ENCODE results near the gene UNC5B. TPM values are rescaled to one million over a fixed set of nuclear protein-coding genes. Genes with fewer than 3 reads are reported as not detected.

The UNC5B gene
- total RNA-seq, 1 donor from 2014 or later, result 22.4 TPM

GRCh38 chr10:71285180-71285545, 72.8 kb downstream of the UNC5B start:
- H3K27me3 Mint-ChIP-seq, result peaks cover 4% of the 10 kb centered on the region
- no peaks in the 10 kb centered on the region for H3K9me3 Mint-ChIP-seq
- DNase-seq (ENCODE audit: extremely low spot score, unreplicated experiment), result no peak
- TF ChIP-seq CTCF (conservative IDR thresholded peaks at IDR 0.05), result peak; percentile 90
- H3K27ac Mint-ChIP-seq, result no peak overlapping the region
- H3K4me3 Mint-ChIP-seq, result no peak overlapping the region
- peaks cover 5% of the 10 kb centered on the region for H3K36me3 Mint-ChIP-seq
- H3K4me1 Mint-ChIP-seq (ENCODE audit: unreplicated experiment), result peaks cover 4% of the 10 kb centered on the region

- DNase-seq (ENCODE audit: extremely low spot score, unreplicated experiment), result no peak
- Mint-ChIP-seq H3K36me3 (peaks cover 5% of the 10 kb centered on the region), H3K27me3 (peaks cover 4% of the 10 kb centered on the region), H3K9me3 (no peaks in the 10 kb centered on the region), H3K4me3 (no peak overlapping the region), H3K27ac (no peak overlapping the region), H3K4me1 (ENCODE audit: unreplicated experiment) (peaks cover 2% of the 10 kb centered on the region)
- TF ChIP-seq CTCF (conservative IDR thresholded peaks at IDR 0.05), result no peak
These were observed 73.6 kb downstream of the UNC5B start for GRCh38 chr10:71285986-71286385.

DNA sequence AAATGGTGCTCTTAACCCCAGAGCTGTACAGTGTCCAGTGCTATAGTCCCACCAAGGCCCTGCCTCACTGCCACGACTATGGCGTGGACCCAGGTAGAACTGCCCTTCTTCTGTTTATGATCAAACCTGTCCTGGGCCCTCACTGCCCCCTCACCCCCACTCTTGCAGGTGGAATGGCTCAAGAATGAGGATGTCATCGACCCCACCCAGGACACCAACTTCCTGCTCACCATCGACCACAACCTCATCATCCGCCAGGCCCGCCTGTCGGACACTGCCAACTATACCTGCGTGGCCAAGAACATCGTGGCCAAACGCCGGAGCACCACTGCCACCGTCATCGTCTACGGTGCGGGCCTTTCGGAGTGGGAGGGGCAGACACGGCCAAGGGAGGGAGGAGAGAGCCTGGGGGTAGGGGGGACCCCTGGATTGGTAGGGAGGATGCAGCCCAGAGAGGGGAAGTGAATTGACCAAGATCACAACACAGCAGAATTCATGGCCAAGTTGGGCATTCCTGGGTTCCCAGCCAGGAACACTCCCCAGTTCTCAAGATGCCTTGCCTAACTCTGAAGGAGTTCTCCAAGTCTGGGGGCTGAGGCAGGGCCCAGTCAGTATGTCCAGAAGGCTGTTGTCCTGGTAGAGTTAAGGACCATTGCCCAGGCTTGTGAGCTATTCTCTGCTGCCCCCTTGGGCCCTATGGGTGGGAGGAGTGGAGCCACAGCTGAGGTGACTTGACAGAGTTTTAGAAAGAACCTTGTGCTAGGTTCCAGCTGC, 74.3 kb downstream of the UNC5B start:
- TF ChIP-seq CTCF (conservative IDR thresholded peaks at IDR 0.05), result no peak
- Mint-ChIP-seq H3K36me3 (peaks cover 5% of the 10 kb centered on the region), H3K9me3 (no peaks in the 10 kb centered on the region), H3K27ac (no peak overlapping the region), H3K4me1 (ENCODE audit: unreplicated experiment) (no peaks in the 10 kb centered on the region), H3K27me3 (peaks cover 4% of the 10 kb centered on the region), H3K4me3 (no peak overlapping the region)
- no peak for DNase-seq (ENCODE audit: extremely low spot score, unreplicated experiment)

DNA sequence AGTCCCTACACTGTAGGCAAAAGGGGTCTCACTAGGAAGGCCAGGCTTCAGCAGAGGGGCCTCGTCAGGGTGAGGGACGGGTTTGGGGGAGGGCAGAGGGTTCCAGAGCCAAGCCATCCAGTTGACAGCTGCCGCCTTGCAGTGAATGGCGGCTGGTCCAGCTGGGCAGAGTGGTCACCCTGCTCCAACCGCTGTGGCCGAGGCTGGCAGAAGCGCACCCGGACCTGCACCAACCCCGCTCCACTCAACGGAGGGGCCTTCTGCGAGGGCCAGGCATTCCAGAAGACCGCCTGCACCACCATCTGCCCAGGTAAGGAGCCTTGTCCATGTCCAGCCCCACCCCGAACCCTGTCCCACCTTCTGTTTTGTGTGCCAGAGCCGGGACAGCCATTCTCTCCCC, 75.1 kb downstream of the UNC5B start:
- no peak for DNase-seq (ENCODE audit: extremely low spot score, unreplicated experiment)
- Mint-ChIP-seq H3K4me1 (ENCODE audit: unreplicated experiment) (no peaks in the 10 kb centered on the region), H3K36me3 (peaks cover 8% of the 10 kb centered on the region), H3K9me3 (no peaks in the 10 kb centered on the region), H3K4me3 (no peak overlapping the region), H3K27me3 (peaks cover 4% of the 10 kb centered on the region), H3K27ac (no peak overlapping the region)
- TF ChIP-seq CTCF (conservative IDR thresholded peaks at IDR 0.05), result no peak

DNA sequence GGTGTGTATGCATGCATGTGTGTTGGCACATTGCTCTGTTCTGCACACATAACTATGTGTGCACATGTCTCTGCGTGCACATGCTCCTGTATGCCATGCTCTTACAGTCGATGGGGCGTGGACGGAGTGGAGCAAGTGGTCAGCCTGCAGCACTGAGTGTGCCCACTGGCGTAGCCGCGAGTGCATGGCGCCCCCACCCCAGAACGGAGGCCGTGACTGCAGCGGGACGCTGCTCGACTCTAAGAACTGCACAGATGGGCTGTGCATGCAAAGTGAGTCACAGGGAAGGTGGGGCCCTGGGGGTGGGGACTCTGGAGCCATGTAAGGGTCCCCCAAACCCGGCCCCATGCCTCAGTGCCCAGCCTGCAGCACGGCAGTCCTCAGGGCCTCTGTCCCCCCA, 76.1 kb downstream of the UNC5B start:
- H3K27ac Mint-ChIP-seq, result no peak overlapping the region
- no peak overlapping the region for H3K4me3 Mint-ChIP-seq

More for the DNA sequence above, 76.1 kb downstream of the UNC5B start:
- no peak for TF ChIP-seq CTCF (conservative IDR thresholded peaks at IDR 0.05)
- Mint-ChIP-seq H3K4me1 (ENCODE audit: unreplicated experiment) (no peaks in the 10 kb centered on the region), H3K9me3 (no peaks in the 10 kb centered on the region), H3K36me3 (peaks cover 11% of the 10 kb centered on the region), H3K27me3 (peaks cover 4% of the 10 kb centered on the region)
- DNase-seq (ENCODE audit: extremely low spot score, unreplicated experiment), result no peak
